AG10803 (cell line): Measurements from ENCODE around the gene CCDC138.

ENCODE experiments used
- DNase-seq: peaks from one replicate; pipeline ENCODE4 v3.0.0; 2010; ENCODE audit warnings: low read depth
- H3K4me3 ChIP-seq: 2 replicates; pipeline ENCODE4 v1.5.1; 2011; ENCODE audit warnings: mild to moderate bottlenecking, low read length, control low read depth
- CTCF ChIP-seq: conservative IDR thresholded peaks from 2 replicates; pipeline ENCODE4 v1.5.1; 2011; ENCODE audit warnings: mild to moderate bottlenecking, low read length, control low read depth, inconsistent platforms

The CCDC138 gene

GRCh38 chr2:108803045-108803736 lies 16.6 kb downstream of the CCDC138 start:
- DNase-seq: no peak
- no peak overlapping the region for H3K4me3 ChIP-seq
- no peak for TF ChIP-seq CTCF

GRCh38 chr2:108805032-108805431 lies 18.5 kb downstream of the CCDC138 start:
- no peak for TF ChIP-seq CTCF
- no peak for DNase-seq
- no peak overlapping the region for H3K4me3 ChIP-seq

- TF ChIP-seq CTCF: no peak
- H3K4me3 ChIP-seq: no peak overlapping the region
- no peak for DNase-seq
Observed at GRCh38 chr2:108805782-108806181, 19.2 kb downstream of the CCDC138 start.

- DNase-seq: no peak
- no peak overlapping the region for H3K4me3 ChIP-seq
- no peak for TF ChIP-seq CTCF
Observed at GRCh38 chr2:108806371-108807113, 20.0 kb downstream of the CCDC138 start.

GRCh38 chr2:108809936-108810335 lies 23.4 kb downstream of the CCDC138 start:
- no peak for TF ChIP-seq CTCF
- no peak for DNase-seq
- no peak overlapping the region for H3K4me3 ChIP-seq

GRCh38 chr2:108810993-108811957 lies 24.7 kb downstream of the CCDC138 start:
- DNase-seq: no peak
- TF ChIP-seq CTCF: no peak
- H3K4me3 ChIP-seq: no peak overlapping the region
